ENCODE results near the gene DDI1. TPM values are rescaled to one million over a fixed set of nuclear protein-coding genes. Genes with fewer than 3 reads are reported as not detected.

DDI1 gene
- total RNA-seq, 1 experiment from 2014 or later: not detected

DNA sequence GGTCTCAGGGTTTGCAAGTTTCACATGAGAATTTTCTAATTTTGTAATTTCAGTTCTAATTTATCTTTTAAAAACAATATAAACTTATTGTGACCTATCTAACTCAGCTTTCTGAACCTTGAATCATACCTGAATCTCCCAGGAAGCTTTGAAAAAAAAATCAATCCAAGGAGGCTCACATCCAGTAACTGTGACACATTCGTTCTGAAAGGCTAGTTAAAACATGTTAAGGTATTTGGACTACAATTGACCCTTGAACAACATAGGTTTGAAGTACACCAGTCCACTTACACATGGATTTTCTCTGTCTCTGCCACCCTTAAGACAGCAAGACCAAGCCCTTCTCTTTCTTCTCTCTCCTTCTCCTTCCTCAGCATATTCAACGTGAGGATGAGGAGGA lies 40.0 kb downstream of the DDI1 start:
- no peaks in the 10 kb centered on the region for H3K27me3 Mint-ChIP-seq (ENCODE audit: unreplicated experiment)
- H3K36me3 Mint-ChIP-seq (ENCODE audit: insufficient read depth, unreplicated experiment): no peaks in the 10 kb centered on the region
- BruUV-seq (replicated peaks): no TSS peak
- CTCF ChIA-PET: no interaction called here
- H3K27ac Mint-ChIP-seq (ENCODE audit: unreplicated experiment): no peak overlapping the region
- TF ChIP-seq, protein P1, sequence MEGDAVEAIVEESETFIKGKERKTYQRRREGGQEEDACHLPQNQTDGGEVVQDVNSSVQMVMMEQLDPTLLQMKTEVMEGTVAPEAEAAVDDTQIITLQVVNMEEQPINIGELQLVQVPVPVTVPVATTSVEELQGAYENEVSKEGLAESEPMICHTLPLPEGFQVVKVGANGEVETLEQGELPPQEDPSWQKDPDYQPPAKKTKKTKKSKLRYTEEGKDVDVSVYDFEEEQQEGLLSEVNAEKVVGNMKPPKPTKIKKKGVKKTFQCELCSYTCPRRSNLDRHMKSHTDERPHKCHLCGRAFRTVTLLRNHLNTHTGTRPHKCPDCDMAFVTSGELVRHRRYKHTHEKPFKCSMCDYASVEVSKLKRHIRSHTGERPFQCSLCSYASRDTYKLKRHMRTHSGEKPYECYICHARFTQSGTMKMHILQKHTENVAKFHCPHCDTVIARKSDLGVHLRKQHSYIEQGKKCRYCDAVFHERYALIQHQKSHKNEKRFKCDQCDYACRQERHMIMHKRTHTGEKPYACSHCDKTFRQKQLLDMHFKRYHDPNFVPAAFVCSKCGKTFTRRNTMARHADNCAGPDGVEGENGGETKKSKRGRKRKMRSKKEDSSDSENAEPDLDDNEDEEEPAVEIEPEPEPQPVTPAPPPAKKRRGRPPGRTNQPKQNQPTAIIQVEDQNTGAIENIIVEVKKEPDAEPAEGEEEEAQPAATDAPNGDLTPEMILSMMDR (IDR thresholded peaks at IDR 0.05; ENCODE audit: unreplicated experiment): no peak
- H3K9me3 Mint-ChIP-seq (ENCODE audit: low read depth, unreplicated experiment): no peaks in the 10 kb centered on the region
- intact Hi-C loops (cut with micrococcal nuclease; ENCODE audit: unreplicated experiment): no loop called here
- DNase-seq: no peak
- H3K4me1 Mint-ChIP-seq (ENCODE audit: low read depth, unreplicated experiment): peaks cover 10% of the 10 kb centered on the region
- H3K4me3 Mint-ChIP-seq (ENCODE audit: low read depth, unreplicated experiment): no peak overlapping the region

DNA sequence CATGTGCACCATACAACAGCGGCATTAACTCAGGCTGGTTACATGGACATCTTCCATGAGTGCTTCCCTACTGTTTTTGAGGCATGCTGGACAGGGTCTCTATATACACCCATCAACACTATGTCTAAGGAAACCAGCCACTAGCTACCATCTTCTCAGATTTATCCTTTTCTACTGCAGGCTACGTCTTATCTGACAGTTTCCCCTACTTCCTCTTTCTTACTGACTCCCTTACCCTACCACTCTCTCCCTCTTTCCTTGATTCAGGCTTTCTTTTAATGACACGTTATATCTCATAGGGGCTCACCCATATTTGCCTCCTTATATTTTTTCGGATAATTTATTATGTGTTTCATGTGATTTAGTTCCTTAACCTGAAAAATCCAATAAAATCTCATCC lies 41.8 kb downstream of the DDI1 start:
- no TSS peak for BruUV-seq (replicated peaks)
- CTCF ChIA-PET: no interaction called here

DNA sequence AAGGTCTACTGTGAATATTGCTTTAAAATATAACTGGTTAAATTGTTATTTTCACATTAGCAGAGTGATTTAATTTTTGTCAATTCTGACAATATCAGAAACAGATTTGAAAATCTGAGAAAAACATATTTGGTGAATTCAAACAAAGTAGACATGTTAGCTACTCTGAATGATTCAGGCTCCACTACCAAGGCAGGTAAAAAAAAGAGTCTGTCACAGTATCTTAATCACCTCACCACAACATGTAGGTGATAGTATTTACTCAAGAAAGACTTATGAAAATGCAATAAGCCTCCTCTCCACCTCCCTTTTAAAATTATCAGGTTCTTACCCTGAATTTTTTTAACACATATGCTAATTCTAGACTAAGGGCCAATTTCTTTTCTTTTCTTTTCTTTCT lies 42.6 kb downstream of the DDI1 start:
- H3K4me1 Mint-ChIP-seq (ENCODE audit: low read depth, unreplicated experiment): peaks cover 10% of the 10 kb centered on the region
- no peaks in the 10 kb centered on the region for H3K27me3 Mint-ChIP-seq (ENCODE audit: unreplicated experiment)
- no peaks in the 10 kb centered on the region for H3K9me3 Mint-ChIP-seq (ENCODE audit: low read depth, unreplicated experiment)
- no peak overlapping the region for H3K27ac Mint-ChIP-seq (ENCODE audit: unreplicated experiment)
- TF ChIP-seq, protein P1 (IDR thresholded peaks at IDR 0.05; ENCODE audit: unreplicated experiment): no peak
- intact Hi-C loops (cut with micrococcal nuclease; ENCODE audit: unreplicated experiment): no loop called here
- CTCF ChIA-PET: no interaction called here
- H3K4me3 Mint-ChIP-seq (ENCODE audit: low read depth, unreplicated experiment): no peak overlapping the region
- H3K36me3 Mint-ChIP-seq (ENCODE audit: insufficient read depth, unreplicated experiment): no peaks in the 10 kb centered on the region
- DNase-seq: no peak
- BruUV-seq (replicated peaks): no TSS peak

More for the DNA sequence above, 41.8 kb downstream of the DDI1 start:
- Mint-ChIP-seq H3K4me1 (ENCODE audit: low read depth, unreplicated experiment) (peaks cover 10% of the 10 kb centered on the region), H3K9me3 (ENCODE audit: low read depth, unreplicated experiment) (no peaks in the 10 kb centered on the region), H3K27ac (ENCODE audit: unreplicated experiment) (no peak overlapping the region), H3K4me3 (ENCODE audit: low read depth, unreplicated experiment) (no peak overlapping the region), H3K27me3 (ENCODE audit: unreplicated experiment) (no peaks in the 10 kb centered on the region), H3K36me3 (ENCODE audit: insufficient read depth, unreplicated experiment) (no peaks in the 10 kb centered on the region)
- DNase-seq: no peak
- intact Hi-C loops (cut with micrococcal nuclease; ENCODE audit: unreplicated experiment): no loop called here
- TF ChIP-seq, protein P1 (IDR thresholded peaks at IDR 0.05; ENCODE audit: unreplicated experiment): no peak

DNA sequence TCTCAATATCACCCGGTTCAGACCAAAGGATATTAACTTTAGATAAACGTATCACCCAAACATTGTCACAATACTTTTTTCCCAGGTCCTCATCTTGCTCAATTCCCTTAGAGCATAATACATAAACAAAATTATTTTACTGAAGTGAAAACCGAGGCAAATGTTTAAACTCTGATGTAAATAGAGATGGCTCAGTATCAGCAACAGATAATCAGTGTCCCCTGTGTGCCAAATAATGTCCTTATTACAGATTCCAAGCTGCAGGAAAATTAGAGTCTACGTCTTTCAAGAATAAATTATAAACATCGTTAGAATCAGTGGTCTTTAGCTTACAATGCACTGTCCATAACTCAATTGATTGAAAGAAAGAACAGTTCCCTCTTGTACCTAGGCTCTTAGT lies 50.2 kb downstream of the DDI1 start:
- no peak overlapping the region for H3K4me3 Mint-ChIP-seq (ENCODE audit: low read depth, unreplicated experiment)
- DNase-seq: no peak
- CTCF ChIA-PET: no interaction called here
- no peaks in the 10 kb centered on the region for H3K4me1 Mint-ChIP-seq (ENCODE audit: low read depth, unreplicated experiment)
- no peaks in the 10 kb centered on the region for H3K9me3 Mint-ChIP-seq (ENCODE audit: low read depth, unreplicated experiment)
- TF ChIP-seq, protein P1 (IDR thresholded peaks at IDR 0.05; ENCODE audit: unreplicated experiment): no peak
- H3K27ac Mint-ChIP-seq (ENCODE audit: unreplicated experiment): no peak overlapping the region
- no TSS peak for BruUV-seq (replicated peaks)
- no peaks in the 10 kb centered on the region for H3K27me3 Mint-ChIP-seq (ENCODE audit: unreplicated experiment)
- no peaks in the 10 kb centered on the region for H3K36me3 Mint-ChIP-seq (ENCODE audit: insufficient read depth, unreplicated experiment)
- intact Hi-C loops (cut with micrococcal nuclease; ENCODE audit: unreplicated experiment): no loop called here

Other genes starting within 250 kb of the DDI1 start
- gene PDGFD, start 127.5 kb downstream of the DDI1 start, total RNA-seq (2022): 5.1 and 7.2 TPM in 2 replicates